ENCODE measurements around the gene GPM6B.

GPM6B gene

DNA sequence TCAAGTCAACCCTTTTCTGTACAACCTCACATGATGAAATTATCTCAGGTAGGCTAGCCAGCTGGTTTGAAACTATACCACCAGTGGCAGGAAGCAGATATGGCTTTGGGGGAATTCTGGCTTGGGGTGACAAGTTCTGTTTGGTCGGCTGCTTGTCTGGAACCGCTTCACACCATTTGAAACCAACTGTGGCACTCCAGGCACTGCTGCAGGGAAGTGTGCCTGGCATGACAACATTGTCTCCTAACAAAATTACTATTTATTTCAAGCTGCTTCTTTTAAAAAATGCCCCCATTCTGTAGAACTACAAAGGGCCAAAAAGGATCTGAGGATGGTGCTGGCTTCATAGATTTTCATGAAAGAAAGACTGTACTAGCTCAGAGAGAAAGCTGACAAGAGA lies 37.1 kb upstream of the GPM6B start:
- H3K4me3 ChIP-seq (ENCODE audit: low read depth, low read length) = no peak overlapping the region
- no peak for DNase-seq (ENCODE audit: low read depth)
- TF ChIP-seq, protein P1, sequence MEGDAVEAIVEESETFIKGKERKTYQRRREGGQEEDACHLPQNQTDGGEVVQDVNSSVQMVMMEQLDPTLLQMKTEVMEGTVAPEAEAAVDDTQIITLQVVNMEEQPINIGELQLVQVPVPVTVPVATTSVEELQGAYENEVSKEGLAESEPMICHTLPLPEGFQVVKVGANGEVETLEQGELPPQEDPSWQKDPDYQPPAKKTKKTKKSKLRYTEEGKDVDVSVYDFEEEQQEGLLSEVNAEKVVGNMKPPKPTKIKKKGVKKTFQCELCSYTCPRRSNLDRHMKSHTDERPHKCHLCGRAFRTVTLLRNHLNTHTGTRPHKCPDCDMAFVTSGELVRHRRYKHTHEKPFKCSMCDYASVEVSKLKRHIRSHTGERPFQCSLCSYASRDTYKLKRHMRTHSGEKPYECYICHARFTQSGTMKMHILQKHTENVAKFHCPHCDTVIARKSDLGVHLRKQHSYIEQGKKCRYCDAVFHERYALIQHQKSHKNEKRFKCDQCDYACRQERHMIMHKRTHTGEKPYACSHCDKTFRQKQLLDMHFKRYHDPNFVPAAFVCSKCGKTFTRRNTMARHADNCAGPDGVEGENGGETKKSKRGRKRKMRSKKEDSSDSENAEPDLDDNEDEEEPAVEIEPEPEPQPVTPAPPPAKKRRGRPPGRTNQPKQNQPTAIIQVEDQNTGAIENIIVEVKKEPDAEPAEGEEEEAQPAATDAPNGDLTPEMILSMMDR (IDR thresholded peaks at IDR 0.05; ENCODE audit: control insufficient read depth, extremely low read depth, insufficient read depth) = no peak

DNA sequence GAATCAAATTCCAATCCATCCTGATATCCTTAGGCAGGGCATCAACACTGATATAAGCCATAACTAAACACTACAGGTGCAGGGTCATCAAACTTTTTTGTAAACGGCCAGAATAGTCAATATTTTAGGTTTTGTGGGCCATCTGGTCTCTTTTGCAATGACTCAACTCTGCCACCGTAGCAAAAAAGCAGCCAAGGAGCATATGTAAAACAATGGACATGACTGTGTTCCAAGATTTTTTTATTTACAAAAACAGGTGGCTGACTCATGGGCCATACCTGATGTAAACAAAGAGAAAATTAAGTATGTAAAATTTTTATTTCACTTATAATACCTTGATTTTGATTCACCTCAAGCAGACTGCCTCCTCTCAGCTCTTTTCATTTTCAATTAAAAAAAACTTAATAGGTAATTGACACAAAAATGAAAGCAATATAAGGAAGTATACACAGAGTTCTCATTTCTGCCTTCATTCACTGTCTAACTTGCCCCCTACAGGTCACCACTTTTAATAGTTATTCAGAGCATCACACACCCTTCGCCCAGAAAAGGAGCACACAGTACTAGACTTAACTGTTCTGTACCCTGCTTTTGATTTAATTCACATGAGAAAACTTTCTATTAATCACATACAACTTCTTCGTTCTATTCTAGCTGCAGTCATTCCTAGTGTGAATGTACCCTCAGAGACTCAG lies 35.3 kb upstream of the GPM6B start:
- no peak for DNase-seq (ENCODE audit: low read depth)
- H3K4me3 ChIP-seq (ENCODE audit: low read depth, low read length) = no peak overlapping the region
- TF ChIP-seq, protein P1 (IDR thresholded peaks at IDR 0.05; ENCODE audit: control insufficient read depth, extremely low read depth, insufficient read depth) = no peak

DNA sequence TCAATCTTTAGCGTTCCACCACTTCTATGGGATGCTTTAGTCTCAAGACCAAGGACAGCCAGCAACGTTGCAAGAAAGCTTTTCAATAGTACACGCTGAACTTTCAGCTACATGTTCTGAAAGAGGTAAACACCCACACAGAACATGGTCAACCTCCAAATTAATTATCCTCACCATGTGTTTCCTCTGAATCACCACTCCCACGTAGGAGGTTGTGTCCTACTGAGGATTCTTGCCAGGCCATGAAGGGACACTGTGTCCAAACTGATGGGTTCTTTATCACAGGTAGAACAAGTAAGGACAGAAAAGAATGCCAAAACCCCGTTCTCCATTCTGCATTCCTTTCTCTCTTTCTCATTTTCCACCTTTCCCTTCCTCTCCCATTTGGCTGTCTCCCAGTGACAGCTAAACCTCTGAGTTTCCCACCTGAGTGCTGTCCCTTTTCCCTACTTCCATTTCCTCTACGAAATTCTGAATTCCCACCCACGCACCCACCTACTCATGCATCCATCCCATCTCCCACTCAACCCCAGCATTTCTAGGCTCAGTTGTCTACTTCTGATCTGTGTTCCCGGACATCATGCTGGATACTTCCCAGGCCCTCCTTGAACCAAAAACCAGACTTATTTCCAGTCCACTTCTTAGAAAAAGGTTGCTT lies 29.0 kb upstream of the GPM6B start:
- H3K4me3 ChIP-seq (ENCODE audit: low read depth, low read length) = no peak overlapping the region
- TF ChIP-seq, protein P1 (IDR thresholded peaks at IDR 0.05; ENCODE audit: control insufficient read depth, extremely low read depth, insufficient read depth) = no peak
- DNase-seq (ENCODE audit: low read depth) = no peak

DNA sequence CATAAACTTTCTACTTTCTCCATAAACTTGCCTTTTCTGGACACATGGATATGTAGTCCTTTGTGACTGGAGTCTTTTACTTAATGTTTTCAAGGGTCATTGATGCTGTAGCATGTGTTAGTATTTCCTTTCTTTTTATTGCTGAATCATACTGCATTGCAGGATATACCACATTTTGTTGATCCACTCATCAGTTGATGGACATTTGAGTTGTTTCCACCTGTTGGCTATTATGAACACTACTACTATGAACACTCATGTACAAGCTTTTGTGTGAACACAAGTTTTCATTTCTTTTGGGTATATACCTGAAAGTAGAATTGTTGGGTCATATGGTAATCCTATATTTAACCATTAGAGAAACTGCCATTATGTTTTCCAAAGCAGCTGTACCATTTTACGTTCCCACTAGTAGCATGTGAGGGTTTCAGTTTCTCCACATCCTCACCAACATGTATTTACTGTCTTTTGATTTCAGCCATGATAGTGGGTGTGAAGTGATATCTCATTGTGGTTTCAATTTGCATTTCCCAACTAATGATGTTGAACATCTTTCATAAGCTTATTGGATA lies 26.3 kb upstream of the GPM6B start:
- TF ChIP-seq, protein P1 (IDR thresholded peaks at IDR 0.05; ENCODE audit: control insufficient read depth, extremely low read depth, insufficient read depth) = no peak
- no peak overlapping the region for H3K4me3 ChIP-seq (ENCODE audit: low read depth, low read length)
- DNase-seq (ENCODE audit: low read depth) = no peak

DNA sequence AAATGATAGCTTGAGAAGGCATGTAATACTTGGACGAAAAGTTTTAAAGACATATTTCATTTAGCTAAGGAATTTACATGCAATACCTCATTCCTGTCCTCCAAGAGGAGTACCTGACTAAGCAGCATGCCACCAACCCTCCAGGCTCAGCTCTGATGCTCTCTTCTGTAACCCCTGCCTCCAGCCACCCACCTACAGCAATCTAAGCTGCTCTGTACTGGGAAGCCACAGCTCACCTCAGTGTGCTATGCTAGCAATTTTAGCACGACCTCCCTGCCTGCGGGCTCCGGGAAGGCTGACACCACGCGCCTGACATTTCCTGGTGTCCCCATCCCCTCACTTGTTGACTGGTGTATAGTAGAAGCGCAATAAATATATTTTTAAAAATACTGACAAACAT lies 23.2 kb upstream of the GPM6B start:
- TF ChIP-seq, protein P1 (IDR thresholded peaks at IDR 0.05; ENCODE audit: control insufficient read depth, extremely low read depth, insufficient read depth) = no peak
- no peak for DNase-seq (ENCODE audit: low read depth)
- H3K4me3 ChIP-seq (ENCODE audit: low read depth, low read length) = no peak overlapping the region

DNA sequence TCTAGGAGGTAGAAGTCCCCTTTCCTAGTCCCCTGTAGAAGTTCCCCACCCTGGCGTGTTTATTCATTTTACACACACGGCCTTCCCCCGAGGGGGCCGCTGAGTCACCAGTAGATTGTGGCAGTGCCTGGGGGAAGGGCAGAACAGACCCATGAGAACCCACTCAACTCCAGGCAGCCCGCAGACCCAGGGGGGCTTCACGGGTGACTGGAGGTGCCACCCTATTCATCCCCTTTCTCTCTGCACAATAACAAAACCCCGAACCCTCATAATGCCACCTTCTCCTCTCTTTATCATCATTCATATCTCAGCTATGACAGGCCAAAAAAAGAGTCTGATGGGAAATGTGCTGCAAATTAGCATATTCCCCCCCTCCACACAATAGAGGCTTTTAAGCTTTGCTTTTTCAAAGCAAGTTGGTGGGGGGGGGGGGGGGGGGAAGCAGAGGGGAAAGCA lies 20.4 kb upstream of the GPM6B start:
- no peak overlapping the region for H3K4me3 ChIP-seq (ENCODE audit: low read depth, low read length)
- TF ChIP-seq, protein P1 (IDR thresholded peaks at IDR 0.05; ENCODE audit: control insufficient read depth, extremely low read depth, insufficient read depth) = no peak
- no peak for DNase-seq (ENCODE audit: low read depth)
